ENCODE measurements around the gene ACTA1. TPM values are rescaled to one million over a fixed set of nuclear protein-coding genes. Genes with fewer than 3 reads are reported as not detected.

Gene ACTA1
- polyA plus RNA-seq, 1 donor (not counting 4 experiments of a cell fraction or from before 2014, with no cell fraction given) = 0.05 TPM

- Histone ChIP-seq H3K36me3 (ENCODE audit: control insufficient read depth in 2 of 2, extremely low read depth in 1 of 2, insufficient read depth in 2 of 2, low read length in 2 of 2) (peaks cover 0 to 8% of the 10 kb centered on the region in 2 experiments), H3K4me3 (ENCODE audit: control insufficient read depth in 2 of 3, extremely low read depth in 1 of 3, insufficient read depth in 2 of 3, low read depth in 1 of 3, low read length in 3 of 3) (no peak overlapping the region), H3K27ac (ENCODE audit: control insufficient read depth, insufficient read depth, low read length) (no peak overlapping the region), H3K79me2 (ENCODE audit: control insufficient read depth, insufficient read depth, low read length) (no peaks in the 10 kb centered on the region), H3K4me1 (ENCODE audit: control insufficient read depth, extremely low read depth, insufficient read depth, low read length) (peaks cover 3% of the 10 kb centered on the region), H3K4me2 (ENCODE audit: control insufficient read depth, extremely low read depth, insufficient read depth, low read depth, low read length) (no peak overlapping the region), H2AFZ (ENCODE audit: control insufficient read depth, low read length) (no peak overlapping the region), H3K9ac (ENCODE audit: control insufficient read depth, extremely low read depth, insufficient read depth, low read length) (no peak overlapping the region), H3K27me3 (ENCODE audit: control insufficient read depth, extremely low read depth, insufficient read depth, low read length) (no peaks in the 10 kb centered on the region), H4K20me1 (ENCODE audit: control insufficient read depth, extremely low read depth, insufficient read depth, low read length) (no peaks in the 10 kb centered on the region), H3K9me1 (ENCODE audit: control insufficient read depth, extremely low read depth, insufficient read depth, low read length) (no peaks in the 10 kb centered on the region), H3K9me3 (ENCODE audit: control insufficient read depth, low read depth, low read length) (no peaks in the 10 kb centered on the region)
- DNase-seq (ENCODE audit: low read depth, low spot score) = no peak
- TF ChIP-seq, protein P1, sequence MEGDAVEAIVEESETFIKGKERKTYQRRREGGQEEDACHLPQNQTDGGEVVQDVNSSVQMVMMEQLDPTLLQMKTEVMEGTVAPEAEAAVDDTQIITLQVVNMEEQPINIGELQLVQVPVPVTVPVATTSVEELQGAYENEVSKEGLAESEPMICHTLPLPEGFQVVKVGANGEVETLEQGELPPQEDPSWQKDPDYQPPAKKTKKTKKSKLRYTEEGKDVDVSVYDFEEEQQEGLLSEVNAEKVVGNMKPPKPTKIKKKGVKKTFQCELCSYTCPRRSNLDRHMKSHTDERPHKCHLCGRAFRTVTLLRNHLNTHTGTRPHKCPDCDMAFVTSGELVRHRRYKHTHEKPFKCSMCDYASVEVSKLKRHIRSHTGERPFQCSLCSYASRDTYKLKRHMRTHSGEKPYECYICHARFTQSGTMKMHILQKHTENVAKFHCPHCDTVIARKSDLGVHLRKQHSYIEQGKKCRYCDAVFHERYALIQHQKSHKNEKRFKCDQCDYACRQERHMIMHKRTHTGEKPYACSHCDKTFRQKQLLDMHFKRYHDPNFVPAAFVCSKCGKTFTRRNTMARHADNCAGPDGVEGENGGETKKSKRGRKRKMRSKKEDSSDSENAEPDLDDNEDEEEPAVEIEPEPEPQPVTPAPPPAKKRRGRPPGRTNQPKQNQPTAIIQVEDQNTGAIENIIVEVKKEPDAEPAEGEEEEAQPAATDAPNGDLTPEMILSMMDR (optimal IDR thresholded peaks at IDR 0.05 in 1 of 3, IDR thresholded peaks at IDR 0.05 in 1 of 3, conservative IDR thresholded peaks at IDR 0.05 in 1 of 3; ENCODE audit: extremely low read depth in 1 of 3, insufficient read depth in 2 of 3, low read length in 3 of 3) = no peak
- no peak for TF ChIP-seq EZH2 (IDR thresholded peaks at IDR 0.05; ENCODE audit: low read length)
- FAIRE-seq = no peak
- dilution Hi-C loops (cut with MboI; ENCODE audit: extremely low pct_ligation_motif_present, low sequenced_read_pairs) = loop anchor here (10.0 kb wide), 1 partner anchor 103 kb away; the partner anchor contains the start of gene CCSAP
Measured at GRCh38 chr1:229447809-229448252, 13.9 kb upstream of the ACTA1 start.

- DNase-seq (ENCODE audit: low read depth, low spot score) (no peak), FAIRE-seq (no peak)
- H3K9ac ChIP-seq (ENCODE audit: control insufficient read depth, extremely low read depth, insufficient read depth, low read length) = no peak overlapping the region
- H3K27ac ChIP-seq (ENCODE audit: control insufficient read depth, insufficient read depth, low read length) = no peak overlapping the region
- peaks cover 5 to 6% of the 10 kb centered on the region in 2 experiments for H3K36me3 ChIP-seq (ENCODE audit: control insufficient read depth in 2 of 2, extremely low read depth in 1 of 2, insufficient read depth in 2 of 2, low read length in 2 of 2)
- no peak overlapping the region for H2AFZ ChIP-seq (ENCODE audit: control insufficient read depth, low read length)
- H3K4me3 ChIP-seq (ENCODE audit: control insufficient read depth in 2 of 3, extremely low read depth in 1 of 3, insufficient read depth in 2 of 3, low read depth in 1 of 3, low read length in 3 of 3) = no peak overlapping the region
- H3K27me3 ChIP-seq (ENCODE audit: control insufficient read depth, extremely low read depth, insufficient read depth, low read length) = no peaks in the 10 kb centered on the region
- TF ChIP-seq EZH2 (IDR thresholded peaks at IDR 0.05; ENCODE audit: low read length) = no peak
- TF ChIP-seq, protein P1 (optimal IDR thresholded peaks at IDR 0.05 in 1 of 3, IDR thresholded peaks at IDR 0.05 in 1 of 3, conservative IDR thresholded peaks at IDR 0.05 in 1 of 3; ENCODE audit: extremely low read depth in 1 of 3, insufficient read depth in 2 of 3, low read length in 3 of 3) = no peak
- H3K4me2 ChIP-seq (ENCODE audit: control insufficient read depth, extremely low read depth, insufficient read depth, low read depth, low read length) = no peak overlapping the region
- dilution Hi-C loops (cut with MboI; ENCODE audit: extremely low pct_ligation_motif_present, low sequenced_read_pairs) = loop anchor here (10.0 kb wide), 1 partner anchor 101 kb away; the partner anchor contains the start of gene CCSAP
- H3K4me1 ChIP-seq (ENCODE audit: control insufficient read depth, extremely low read depth, insufficient read depth, low read length) = peaks cover 3% of the 10 kb centered on the region
- H3K9me1 ChIP-seq (ENCODE audit: control insufficient read depth, extremely low read depth, insufficient read depth, low read length) = no peaks in the 10 kb centered on the region
- no peaks in the 10 kb centered on the region for H4K20me1 ChIP-seq (ENCODE audit: control insufficient read depth, extremely low read depth, insufficient read depth, low read length)
- no peaks in the 10 kb centered on the region for H3K79me2 ChIP-seq (ENCODE audit: control insufficient read depth, insufficient read depth, low read length)
- no peaks in the 10 kb centered on the region for H3K9me3 ChIP-seq (ENCODE audit: control insufficient read depth, low read depth, low read length)
Measured at GRCh38 chr1:229445828-229446227, 11.9 kb upstream of the ACTA1 start.
